Left cardiac atrium (tissue), 4 donors: ENCODE measurements around the gene RAD1. TPM values are rescaled to one million over a fixed set of nuclear protein-coding genes. Genes with fewer than 3 reads are reported as not detected.

Experiments
- ATAC-seq, 2 donors: fragments of 200-7000 bp; cut with Tn5 transposase; one replicate each; pipeline ENCODE4 v1.9.1; 2020; ENCODE audit warnings: mild to moderate bottlenecking in 2 of 2, moderate library complexity in 2 of 2
- DNase-seq: peaks from one replicate; pipeline ENCODE4 v3.0.0-alpha.2; 2020
- intact Hi-C, 2 donors: fragments of 100-400 bp; cut with DNase I; formaldehyde crosslinking; loops; one replicate each; pipeline versions ENCODE4 v1.14.1 to v1.15.1; 2022 to 2023
- total RNA-seq, 2 donors: library from RNA; stranded (reverse); fragmentation: NEBNext Ultra II Directional; extraction: Animal tissue kit (Norgen Biotek cat#: 25700); gene quantifications; one replicate each; pipeline ENCODE4 v1.2.1, GENCODE V29; 2021
- donor health status: DM: no; HTN: yes; CAD: no.
- donor health status: DM: no; HTN: yes; CAD: no; lungs with severe emphysema.
- donor health status: DM: yes; HTN: yes; CAD: no.
- donor health status: Dilated cardiomyopathy.

Gene RAD1
- total RNA-seq, 2 donors from 2014 or later = 23.6 to 27.3 TPM

- no peak for DNase-seq
- ATAC-seq = no peak
- intact Hi-C loops = no loop called here
These were observed 39.0 kb downstream of the RAD1 start for GRCh38 chr5:34876275-34876674.

DNA sequence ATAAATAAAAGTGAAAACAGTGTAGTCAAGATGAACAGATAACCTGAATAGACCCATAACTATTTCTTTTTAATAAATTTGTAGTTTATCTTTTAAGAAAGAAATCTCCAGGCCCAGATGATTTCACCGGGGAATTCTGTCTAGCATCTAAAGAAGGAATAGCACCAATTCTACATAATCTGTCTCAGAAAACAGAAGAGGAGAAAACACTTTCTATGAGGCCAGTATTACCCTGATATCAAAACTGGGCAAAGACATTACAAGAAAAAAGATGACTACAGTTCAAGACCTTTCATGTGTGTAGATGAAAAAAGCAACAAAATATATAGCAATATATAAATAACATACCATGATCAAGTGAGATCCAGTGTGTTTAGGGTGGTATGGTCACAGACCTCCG is 44.9 kb downstream of the RAD1 start:
- intact Hi-C loops = no loop called here
- ATAC-seq (no peak), DNase-seq (no peak)

DNA sequence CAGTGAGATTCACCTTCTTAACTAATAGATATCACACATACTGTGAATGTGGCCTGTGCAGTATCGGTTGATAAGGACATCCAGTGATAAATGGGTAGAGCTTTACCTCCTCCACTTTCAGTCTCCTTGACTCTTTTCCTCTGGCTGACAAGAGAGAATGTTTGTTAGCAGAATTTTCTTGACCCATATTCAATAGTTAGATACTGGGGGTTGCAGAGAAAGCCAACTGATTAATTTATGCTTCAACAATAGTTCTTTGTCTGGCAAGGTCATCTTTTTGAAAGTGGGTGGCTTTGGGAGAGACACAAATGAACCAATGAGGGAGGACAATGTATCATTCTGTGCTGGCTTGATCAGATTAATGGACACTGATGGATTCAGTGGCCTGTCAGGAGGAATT is 46.0 kb downstream of the RAD1 start:
- intact Hi-C loops = no loop called here
- no peak for DNase-seq
- ATAC-seq = no peak

GRCh38 chr5:34868791-34869190 is 46.5 kb downstream of the RAD1 start:
- ATAC-seq (no peak), DNase-seq (no peak)
- intact Hi-C loops = no loop called here

DNA sequence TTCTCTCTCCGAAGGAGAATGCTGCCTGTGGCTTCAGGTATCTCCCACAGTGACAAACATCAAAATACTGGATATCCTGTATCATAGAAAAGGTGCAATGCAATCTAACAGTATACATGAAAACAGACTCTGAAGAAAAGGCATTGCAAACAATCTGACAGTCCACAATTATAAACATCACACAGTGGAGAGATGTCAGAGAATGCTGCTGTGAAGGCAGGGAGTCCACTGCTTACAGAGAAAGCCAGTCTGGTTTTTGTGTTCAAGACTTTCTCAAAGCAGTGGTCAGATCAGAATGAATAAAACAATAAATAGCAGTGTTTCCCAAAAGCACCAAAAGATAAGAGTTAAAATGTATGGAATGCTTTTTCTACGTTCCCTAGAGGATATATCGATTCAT is 47.6 kb downstream of the RAD1 start:
- intact Hi-C loops = no loop called here
- no peak for DNase-seq
- no peak for ATAC-seq

- DNase-seq (no peak), ATAC-seq (peak in 1 of 2 donors; percentile 44)
- intact Hi-C loops = no loop called here
These were observed 48.3 kb downstream of the RAD1 start for GRCh38 chr5:34866989-34867471.

DNA sequence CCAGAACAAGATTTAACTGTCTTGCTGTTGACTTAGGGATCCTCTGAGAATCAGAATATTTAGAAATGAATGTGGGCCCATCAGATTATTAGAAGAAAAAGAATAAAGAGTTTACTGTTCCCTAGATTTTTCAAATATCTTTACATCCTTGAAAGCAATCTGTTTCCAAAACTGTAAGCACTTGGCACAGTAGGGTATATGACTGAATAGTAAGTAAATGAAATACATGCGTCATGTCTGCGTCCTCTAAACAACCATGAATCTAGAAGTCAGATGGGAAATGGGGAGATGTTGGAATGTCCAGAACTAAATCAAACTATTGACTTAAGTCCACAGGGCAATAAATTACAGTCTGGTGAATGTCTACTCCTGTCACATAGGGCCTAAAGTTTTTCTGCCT is 50.2 kb downstream of the RAD1 start:
- no peak for DNase-seq
- ATAC-seq = no peak
- intact Hi-C loops = no loop called here

- DNase-seq (no peak), ATAC-seq (no peak)
- intact Hi-C loops = no loop called here
These were observed 51.4 kb downstream of the RAD1 start for GRCh38 chr5:34863946-34864345.

GRCh38 chr5:34859253-34859652 is 56.1 kb downstream of the RAD1 start:
- no peak for DNase-seq
- intact Hi-C loops = no loop called here
- ATAC-seq = no peak

DNA sequence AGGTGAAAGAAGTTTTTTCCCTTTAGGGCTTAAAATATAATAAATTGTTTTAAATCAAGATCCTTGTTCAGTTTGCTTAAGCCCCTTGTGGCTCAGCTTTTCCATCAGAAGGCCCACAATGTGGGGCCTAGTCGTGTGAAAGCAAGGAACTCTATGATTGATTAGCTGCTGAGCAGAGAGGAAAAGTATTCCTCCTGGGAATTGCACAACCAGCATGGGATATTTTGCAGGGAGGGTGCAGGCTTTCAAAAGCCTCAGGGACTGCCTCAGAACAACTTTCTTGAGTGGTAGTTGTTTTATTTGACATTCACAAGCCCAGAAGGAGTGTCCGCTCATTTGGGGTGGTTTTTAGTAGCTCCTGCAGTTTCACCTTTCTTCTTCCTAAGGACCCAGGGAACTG is 56.5 kb downstream of the RAD1 start:
- intact Hi-C loops = no loop called here
- DNase-seq (no peak), ATAC-seq (no peak)

DNA sequence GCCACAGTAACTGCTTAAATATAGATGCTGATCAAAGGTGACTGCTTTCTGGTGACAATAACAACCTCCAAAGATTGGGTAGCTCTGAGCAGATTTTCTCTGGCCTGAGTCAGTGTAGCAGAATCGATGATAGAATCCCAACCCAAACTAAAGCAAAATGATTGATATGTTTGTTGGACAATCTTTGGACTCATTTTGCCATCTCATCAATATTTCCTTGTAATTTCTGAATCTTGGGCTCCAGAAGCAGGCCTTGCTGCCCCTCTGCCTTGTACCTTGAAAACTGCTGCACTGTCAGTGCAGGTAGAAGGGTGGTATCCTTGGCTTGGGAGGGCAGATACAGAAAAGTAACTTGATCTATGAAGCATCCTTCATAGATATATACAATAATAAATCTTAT is 57.4 kb downstream of the RAD1 start:
- intact Hi-C loops = no loop called here
- no peak for ATAC-seq
- DNase-seq = no peak

DNA sequence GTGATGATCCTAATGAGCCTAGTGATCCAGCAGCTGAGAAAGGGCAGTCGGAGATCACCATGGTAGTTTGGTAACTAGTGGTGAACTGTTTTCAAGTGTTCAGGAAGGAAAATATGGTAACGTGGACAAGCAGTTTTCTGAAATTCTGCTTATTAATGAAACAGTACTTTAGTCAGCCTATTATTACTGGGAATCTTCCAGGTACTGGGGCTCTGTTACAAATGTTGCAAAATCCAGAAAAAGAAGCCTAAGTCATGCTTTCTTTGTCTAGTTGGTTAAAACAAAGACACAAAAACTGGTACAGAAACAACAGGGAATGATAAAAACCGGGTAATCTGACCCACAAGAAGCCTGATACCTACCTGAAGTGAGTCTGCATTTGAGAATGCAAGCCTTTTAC is 58.1 kb downstream of the RAD1 start:
- DNase-seq (no peak), ATAC-seq (no peak)
- intact Hi-C loops = no loop called here

Other genes with a start within 250 kb of the RAD1 start
- not detected for gene TTC23L, start 76.3 kb downstream of the RAD1 start, total RNA-seq
- 10 to 100 TPM; 13.4 to 22.6 TPM for gene BRIX1, start 207 bp upstream of the RAD1 start, total RNA-seq
- 10 to 100 TPM; 51.7 to 62.1 TPM for gene DNAJC21, start 14.1 kb upstream of the RAD1 start, total RNA-seq
- gene AGXT2, start 132.4 kb upstream of the RAD1 start, total RNA-seq = not detected